Body of pancreas (tissue), 4 donors: ENCODE results near the gene SSR2. TPM values are rescaled to one million over a fixed set of nuclear protein-coding genes. Genes with fewer than 3 reads are reported as not detected.

Experiments
- ATAC-seq: fragments of 150-250 bp; one replicate; pipeline ENCODE4 v1.9.1; 2016
- DNase-seq, 4 donors: peaks; one replicate each; pipeline ENCODE4 v3.0.0-alpha.2; 2019
- H3K27ac ChIP-seq, 4 donors: fragments of 200-600 bp; sonication (generic); 1 replicate in 3 of 4; 2 replicates in 1 of 4; pipeline versions ENCODE4 v1.5.1 to v1.6.1; 2016 to 2019; ENCODE audit warnings: mild to moderate bottlenecking in 1 of 4, mixed read lengths in 1 of 4, moderate library complexity in 1 of 4
- H3K27me3 ChIP-seq, 2 donors: fragments of 200-600 bp; sonication (generic); one replicate each; pipeline ENCODE4 v1.6.0; 2016; ENCODE audit warnings: mild to moderate bottlenecking in 1 of 2
- H3K36me3 ChIP-seq, 2 donors: fragments of 200-600 bp; sonication (generic); replicated peaks in 1 of 2; 2 replicates each; pipeline ENCODE4 v1.5.1; 2016; ENCODE audit warnings: low read depth in 2 of 2; ENCODE audit not compliant: insufficient read depth in 1 of 2
- H3K4me1 ChIP-seq: fragments of 200-600 bp; sonication (generic); one replicate; pipeline ENCODE4 v1.6.0; 2016
- H3K4me3 ChIP-seq, 2 donors: fragments of 200-600 bp; sonication (generic); 1 replicate in 1 of 2; 2 replicates in 1 of 2; pipeline ENCODE4 v1.5.1; 2016 to 2019
- H3K9me3 ChIP-seq, 3 donors: fragments of 200-600 bp; sonication (generic); 1 replicate in 2 of 3; 2 replicates in 1 of 3; pipeline ENCODE4 v1.5.1; 2016
- POLR2A ChIP-seq, 3 donors: fragments of 450-650 bp; IDR thresholded peaks; one replicate each; pipeline ENCODE4 v1.6.1; 2016; ENCODE audit warnings: antibody characterized with exemption in 3 of 3, mild to moderate bottlenecking in 2 of 3
- WGBS, 2 donors: methylation state at CpG; one replicate each; pipeline ENCODE4 v1.1.5; 2017; 5-methylcytosine and 5-hydroxymethylcytosine counted together
- intact Hi-C: fragments of 100-400 bp; cut with DNase I; formaldehyde crosslinking; loops from one replicate; pipeline ENCODE4 v1.15.1; 2023
- total RNA-seq, 2 donors: library from RNA; depleted of rRNA; stranded (reverse); fragments of >200 nt; gene quantifications; one replicate each; pipeline ENCODE4 v1.1.0, GENCODE V29; 2016
- TF ChIP-seq, protein P1 (sequence below), 7 experiments: fragments of 450-650 bp in 4 of 7; fragments of 200-600 bp in 3 of 7; sonication (generic) in 3 of 7; IDR thresholded peaks; one replicate each; pipeline ENCODE4 v1.5.1; 2016 to 2019; ENCODE audit warnings: antibody characterized with exemption in 7 of 7

The SSR2 gene
- total RNA-seq, 2 donors from 2014 or later = 179 to 291 TPM

DNA sequence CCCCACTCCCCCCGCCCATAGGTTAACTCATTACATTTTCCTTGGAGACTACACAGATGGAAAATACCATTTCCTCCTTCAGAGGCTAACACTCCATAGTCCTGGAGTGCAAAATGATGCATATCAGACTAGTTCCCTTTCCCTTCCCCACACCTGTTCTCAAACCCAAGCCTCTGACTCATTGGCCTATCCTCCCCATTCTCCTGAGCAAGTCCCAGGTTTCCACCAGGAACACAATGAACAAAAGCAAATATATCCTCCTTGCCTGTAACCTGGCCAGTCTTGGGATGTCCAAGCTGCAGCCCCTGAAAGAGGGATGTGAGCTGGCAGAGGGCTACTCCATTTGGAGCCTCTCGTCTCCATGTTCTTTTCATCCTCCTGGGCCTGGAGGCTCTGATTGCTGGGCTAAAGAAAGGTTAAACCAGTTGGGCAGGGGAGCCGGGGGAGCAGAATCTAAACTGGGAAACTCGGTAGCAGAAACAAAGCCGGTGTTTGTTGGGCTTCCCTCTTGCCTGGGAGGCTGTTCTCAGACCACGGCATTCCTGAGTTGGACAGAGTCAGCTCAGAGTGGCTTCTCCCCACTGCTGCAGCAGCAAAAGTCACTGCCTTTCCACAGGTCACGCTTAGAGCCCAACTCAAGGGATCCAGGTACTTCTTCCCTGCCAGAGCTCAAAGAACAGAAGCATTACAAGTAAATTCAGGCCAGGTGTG, 13.9 kb downstream of the SSR2 start:
- Histone ChIP-seq H3K36me3 (peaks cover 0 to 17% of the 10 kb centered on the region in 2 donors), H3K4me1 (peaks cover 2% of the 10 kb centered on the region), H3K9me3 (no peaks in the 10 kb centered on the region), H3K4me3 (no peak overlapping the region), H3K27ac (peak overlapping the region in 1 of 4 donors; percentile 52), H3K27me3 (no peaks in the 10 kb centered on the region)
- peak; percentile 18 for ATAC-seq
- TF ChIP-seq, protein P1, sequence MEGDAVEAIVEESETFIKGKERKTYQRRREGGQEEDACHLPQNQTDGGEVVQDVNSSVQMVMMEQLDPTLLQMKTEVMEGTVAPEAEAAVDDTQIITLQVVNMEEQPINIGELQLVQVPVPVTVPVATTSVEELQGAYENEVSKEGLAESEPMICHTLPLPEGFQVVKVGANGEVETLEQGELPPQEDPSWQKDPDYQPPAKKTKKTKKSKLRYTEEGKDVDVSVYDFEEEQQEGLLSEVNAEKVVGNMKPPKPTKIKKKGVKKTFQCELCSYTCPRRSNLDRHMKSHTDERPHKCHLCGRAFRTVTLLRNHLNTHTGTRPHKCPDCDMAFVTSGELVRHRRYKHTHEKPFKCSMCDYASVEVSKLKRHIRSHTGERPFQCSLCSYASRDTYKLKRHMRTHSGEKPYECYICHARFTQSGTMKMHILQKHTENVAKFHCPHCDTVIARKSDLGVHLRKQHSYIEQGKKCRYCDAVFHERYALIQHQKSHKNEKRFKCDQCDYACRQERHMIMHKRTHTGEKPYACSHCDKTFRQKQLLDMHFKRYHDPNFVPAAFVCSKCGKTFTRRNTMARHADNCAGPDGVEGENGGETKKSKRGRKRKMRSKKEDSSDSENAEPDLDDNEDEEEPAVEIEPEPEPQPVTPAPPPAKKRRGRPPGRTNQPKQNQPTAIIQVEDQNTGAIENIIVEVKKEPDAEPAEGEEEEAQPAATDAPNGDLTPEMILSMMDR (IDR thresholded peaks at IDR 0.05) = no peak
- TF ChIP-seq POLR2A (IDR thresholded peaks at IDR 0.05) = no peak
- intact Hi-C loops = no loop called here
- DNase-seq = no peak
- WGBS, 2 donors = 62 to 64% methylated on average over 6 to 7 of the region's 7 CpGs

DNA sequence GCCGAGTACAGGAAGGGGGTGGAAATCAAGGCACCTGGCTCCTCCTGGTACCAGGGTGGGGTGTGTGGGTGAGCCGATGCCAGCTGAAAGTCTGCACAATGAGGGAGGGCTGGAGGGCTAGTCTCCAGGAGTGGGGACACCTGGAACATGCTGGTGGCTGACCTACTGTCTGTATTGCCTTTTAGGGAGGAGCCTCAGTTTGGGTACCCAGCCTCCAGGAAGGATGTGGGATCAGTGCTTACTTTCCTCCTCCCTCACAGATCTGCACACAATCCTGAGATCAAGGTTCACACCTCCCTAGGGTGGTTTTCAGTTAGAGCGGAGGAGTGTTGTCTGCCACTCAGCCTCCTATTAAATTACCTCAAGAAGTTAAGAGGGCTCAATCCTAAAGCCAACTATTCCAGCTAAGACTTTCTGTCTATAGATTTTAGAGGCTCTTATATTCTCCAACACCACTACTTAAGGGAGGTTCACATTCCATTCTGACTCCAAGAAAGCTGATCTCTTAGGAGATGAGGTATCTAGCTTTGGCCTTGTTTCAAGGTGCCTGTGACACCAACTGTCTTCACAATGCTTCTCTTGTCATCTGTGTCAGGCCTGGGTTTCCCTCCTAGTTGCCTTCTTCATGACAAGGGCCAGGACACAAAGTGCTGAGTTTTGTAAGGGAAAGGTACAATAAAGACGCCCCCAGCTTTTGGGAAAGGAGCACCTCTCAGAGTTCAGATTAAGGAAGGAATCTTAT, 15.7 kb downstream of the SSR2 start:
- no peak for DNase-seq
- Histone ChIP-seq H3K4me3 (no peak overlapping the region), H3K27ac (no peak overlapping the region), H3K9me3 (no peaks in the 10 kb centered on the region), H3K4me1 (peaks cover 4% of the 10 kb centered on the region), H3K36me3 (peaks cover 0 to 6% of the 10 kb centered on the region in 2 donors), H3K27me3 (no peaks in the 10 kb centered on the region)
- no peak for TF ChIP-seq POLR2A (IDR thresholded peaks at IDR 0.05)
- TF ChIP-seq, protein P1 (IDR thresholded peaks at IDR 0.05) = no peak
- intact Hi-C loops = no loop called here
- no peak for ATAC-seq
- WGBS, 2 donors = 68 to 78% methylated on average over 4 of the region's 4 CpGs

DNA sequence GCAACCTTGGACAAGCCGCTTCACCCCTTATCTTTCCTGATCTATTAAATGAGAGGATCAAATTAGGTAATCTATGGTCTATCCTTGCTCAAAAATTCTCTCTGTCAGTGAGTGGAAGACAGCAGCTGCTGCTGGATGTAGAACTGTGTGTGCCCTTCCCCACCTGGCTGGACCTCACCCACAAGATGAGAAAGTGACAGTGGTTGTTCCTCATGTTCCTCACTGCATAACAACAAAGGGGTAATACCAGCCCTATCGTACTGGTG, 16.9 kb downstream of the SSR2 start:
- 28 to 35% methylated on average over 2 of the region's 2 CpGs for WGBS, 2 donors
- no peak overlapping the region for H3K4me3 ChIP-seq
- H3K36me3 ChIP-seq = no peaks in the 10 kb centered on the region
- no peak overlapping the region for H3K27ac ChIP-seq
- intact Hi-C loops = no loop called here
- TF ChIP-seq POLR2A (IDR thresholded peaks at IDR 0.05) = no peak
- TF ChIP-seq, protein P1 (IDR thresholded peaks at IDR 0.05) = no peak
- peaks cover 4% of the 10 kb centered on the region for H3K4me1 ChIP-seq
- DNase-seq (no peak), ATAC-seq (no peak)
- no peaks in the 10 kb centered on the region for H3K27me3 ChIP-seq
- H3K9me3 ChIP-seq = no peaks in the 10 kb centered on the region

DNA sequence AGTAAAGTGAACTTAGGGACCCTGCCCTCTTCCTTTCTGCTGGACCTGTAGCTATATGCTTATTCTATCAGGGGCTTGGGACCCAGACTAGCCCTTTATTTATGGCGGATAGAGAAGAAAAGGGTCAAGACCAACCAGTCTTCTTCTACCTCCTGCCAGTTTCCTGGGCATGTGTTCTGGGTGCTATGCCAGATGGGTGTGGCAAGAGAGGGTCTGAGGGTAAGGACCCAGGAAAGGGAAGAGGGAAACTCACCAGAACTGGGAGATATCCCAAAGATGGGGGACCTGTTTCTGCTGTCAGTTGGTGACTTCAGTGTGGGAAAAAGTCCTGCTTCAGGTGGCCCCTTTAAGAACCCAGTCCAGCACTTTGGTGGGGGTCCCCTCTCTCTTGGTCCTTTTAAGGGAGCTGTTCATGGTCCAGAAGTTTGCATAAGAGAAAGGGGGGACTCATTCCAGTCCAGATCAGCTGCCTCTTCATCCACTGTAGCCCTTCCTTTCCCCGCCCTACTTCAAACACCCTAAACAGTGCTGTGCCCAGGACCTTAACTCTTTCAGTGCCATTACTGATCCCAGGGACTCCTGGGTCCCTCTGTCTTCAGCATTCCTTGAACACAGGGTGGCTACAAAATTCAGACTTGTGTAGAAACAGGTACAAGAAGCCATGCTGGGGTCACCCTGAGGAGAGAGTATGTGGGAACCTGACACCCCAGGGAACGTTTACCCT, 18.4 kb downstream of the SSR2 start:
- 68 to 72% methylated on average over 3 of the region's 3 CpGs for WGBS, 2 donors
- H3K27ac ChIP-seq = no peak overlapping the region
- intact Hi-C loops = no loop called here
- no peak for ATAC-seq
- no peaks in the 10 kb centered on the region for H3K36me3 ChIP-seq
- H3K27me3 ChIP-seq = no peaks in the 10 kb centered on the region
- no peaks in the 10 kb centered on the region for H3K9me3 ChIP-seq
- no peak for DNase-seq
- H3K4me1 ChIP-seq = peaks cover 4% of the 10 kb centered on the region
- no peak overlapping the region for H3K4me3 ChIP-seq
- no peak for TF ChIP-seq POLR2A (IDR thresholded peaks at IDR 0.05)
- TF ChIP-seq, protein P1 (IDR thresholded peaks at IDR 0.05) = no peak
